ENCODE measurements around the gene AGAP1.

DNA sequence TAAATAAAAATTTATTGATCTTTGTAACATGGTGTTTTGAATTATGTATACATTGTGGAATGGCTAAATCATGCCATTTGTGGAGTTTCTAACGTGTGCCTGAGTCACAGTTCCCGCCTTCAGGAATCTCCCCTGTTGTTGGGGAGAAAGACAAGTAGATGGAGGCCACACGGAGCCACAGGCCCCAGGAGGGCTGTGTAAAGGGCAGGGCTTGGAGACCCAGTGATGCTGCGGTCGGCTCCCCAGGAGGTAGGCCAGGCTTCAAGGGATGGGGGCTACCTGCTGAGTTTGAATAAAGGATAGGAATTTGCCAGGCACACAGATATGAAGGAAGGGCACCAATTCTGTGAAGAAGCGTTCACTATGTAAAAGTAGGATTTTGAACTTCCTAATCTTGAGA lies 417.3 kb downstream of the AGAP1 start:
- TF ChIP-seq, protein P1, sequence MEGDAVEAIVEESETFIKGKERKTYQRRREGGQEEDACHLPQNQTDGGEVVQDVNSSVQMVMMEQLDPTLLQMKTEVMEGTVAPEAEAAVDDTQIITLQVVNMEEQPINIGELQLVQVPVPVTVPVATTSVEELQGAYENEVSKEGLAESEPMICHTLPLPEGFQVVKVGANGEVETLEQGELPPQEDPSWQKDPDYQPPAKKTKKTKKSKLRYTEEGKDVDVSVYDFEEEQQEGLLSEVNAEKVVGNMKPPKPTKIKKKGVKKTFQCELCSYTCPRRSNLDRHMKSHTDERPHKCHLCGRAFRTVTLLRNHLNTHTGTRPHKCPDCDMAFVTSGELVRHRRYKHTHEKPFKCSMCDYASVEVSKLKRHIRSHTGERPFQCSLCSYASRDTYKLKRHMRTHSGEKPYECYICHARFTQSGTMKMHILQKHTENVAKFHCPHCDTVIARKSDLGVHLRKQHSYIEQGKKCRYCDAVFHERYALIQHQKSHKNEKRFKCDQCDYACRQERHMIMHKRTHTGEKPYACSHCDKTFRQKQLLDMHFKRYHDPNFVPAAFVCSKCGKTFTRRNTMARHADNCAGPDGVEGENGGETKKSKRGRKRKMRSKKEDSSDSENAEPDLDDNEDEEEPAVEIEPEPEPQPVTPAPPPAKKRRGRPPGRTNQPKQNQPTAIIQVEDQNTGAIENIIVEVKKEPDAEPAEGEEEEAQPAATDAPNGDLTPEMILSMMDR (IDR thresholded peaks at IDR 0.05; ENCODE audit: low read depth, low read length, missing input control), result no peak
- TF ChIP-seq YY1 (IDR thresholded peaks at IDR 0.05), result no peak
- no peak for TF ChIP-seq RAD21 (IDR thresholded peaks at IDR 0.05)
- no peak for TF ChIP-seq GABPA (IDR thresholded peaks at IDR 0.05 in 1 of 2, conservative IDR thresholded peaks at IDR 0.05 in 1 of 2)
- TF ChIP-seq, protein P2, sequence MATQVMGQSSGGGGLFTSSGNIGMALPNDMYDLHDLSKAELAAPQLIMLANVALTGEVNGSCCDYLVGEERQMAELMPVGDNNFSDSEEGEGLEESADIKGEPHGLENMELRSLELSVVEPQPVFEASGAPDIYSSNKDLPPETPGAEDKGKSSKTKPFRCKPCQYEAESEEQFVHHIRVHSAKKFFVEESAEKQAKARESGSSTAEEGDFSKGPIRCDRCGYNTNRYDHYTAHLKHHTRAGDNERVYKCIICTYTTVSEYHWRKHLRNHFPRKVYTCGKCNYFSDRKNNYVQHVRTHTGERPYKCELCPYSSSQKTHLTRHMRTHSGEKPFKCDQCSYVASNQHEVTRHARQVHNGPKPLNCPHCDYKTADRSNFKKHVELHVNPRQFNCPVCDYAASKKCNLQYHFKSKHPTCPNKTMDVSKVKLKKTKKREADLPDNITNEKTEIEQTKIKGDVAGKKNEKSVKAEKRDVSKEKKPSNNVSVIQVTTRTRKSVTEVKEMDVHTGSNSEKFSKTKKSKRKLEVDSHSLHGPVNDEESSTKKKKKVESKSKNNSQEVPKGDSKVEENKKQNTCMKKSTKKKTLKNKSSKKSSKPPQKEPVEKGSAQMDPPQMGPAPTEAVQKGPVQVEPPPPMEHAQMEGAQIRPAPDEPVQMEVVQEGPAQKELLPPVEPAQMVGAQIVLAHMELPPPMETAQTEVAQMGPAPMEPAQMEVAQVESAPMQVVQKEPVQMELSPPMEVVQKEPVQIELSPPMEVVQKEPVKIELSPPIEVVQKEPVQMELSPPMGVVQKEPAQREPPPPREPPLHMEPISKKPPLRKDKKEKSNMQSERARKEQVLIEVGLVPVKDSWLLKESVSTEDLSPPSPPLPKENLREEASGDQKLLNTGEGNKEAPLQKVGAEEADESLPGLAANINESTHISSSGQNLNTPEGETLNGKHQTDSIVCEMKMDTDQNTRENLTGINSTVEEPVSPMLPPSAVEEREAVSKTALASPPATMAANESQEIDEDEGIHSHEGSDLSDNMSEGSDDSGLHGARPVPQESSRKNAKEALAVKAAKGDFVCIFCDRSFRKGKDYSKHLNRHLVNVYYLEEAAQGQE (IDR thresholded peaks at IDR 0.05), result no peak
- TF ChIP-seq, protein P3, sequence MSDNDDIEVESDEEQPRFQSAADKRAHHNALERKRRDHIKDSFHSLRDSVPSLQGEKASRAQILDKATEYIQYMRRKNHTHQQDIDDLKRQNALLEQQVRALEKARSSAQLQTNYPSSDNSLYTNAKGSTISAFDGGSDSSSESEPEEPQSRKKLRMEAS (IDR thresholded peaks at IDR 0.05), result no peak
- TF ChIP-seq JUND (IDR thresholded peaks at IDR 0.05), result no peak
- no peak for TF ChIP-seq SP1 (IDR thresholded peaks at IDR 0.05)
- TF ChIP-seq TAF1 (conservative IDR thresholded peaks at IDR 0.05), result no peak
- no peak for TF ChIP-seq HNF4G (IDR thresholded peaks at IDR 0.05)
- no peak for TF ChIP-seq EGR1 (IDR thresholded peaks at IDR 0.05; ENCODE audit: low read depth in 2 of 2)
- TF ChIP-seq, protein P4, sequence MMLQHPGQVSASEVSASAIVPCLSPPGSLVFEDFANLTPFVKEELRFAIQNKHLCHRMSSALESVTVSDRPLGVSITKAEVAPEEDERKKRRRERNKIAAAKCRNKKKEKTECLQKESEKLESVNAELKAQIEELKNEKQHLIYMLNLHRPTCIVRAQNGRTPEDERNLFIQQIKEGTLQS (IDR thresholded peaks at IDR 0.05), result no peak
- TF ChIP-seq FOXA1 (IDR thresholded peaks at IDR 0.05), result no peak

Measured in liver (tissue), 3 donors.